GM19395 (cell line): ENCODE data around the gene KLHL4.
"Not testable (repeated sequence)": the region's sequence is repeated elsewhere in the genome, so short reads cannot be mapped to it uniquely, and the experiment has no call there.

Experiments used
- ATAC-seq: cut with Tn5 transposase; IDR thresholded peaks from one replicate; pipeline ENCODE4 v1.9.1; 2021; ENCODE audit warnings: mild to moderate bottlenecking, moderate library complexity; ENCODE audit not compliant: unreplicated experiment

KLHL4 gene

GRCh38 chrX:87517571-87518141, at the start of gene KLHL4:
Gene KLHL4 (plus strand): TSS chrX:87517802. CDS start chrX:87517894, 92 bp downstream.
- ATAC-seq: no peak

- ATAC-seq: no peak
These were observed 48.7 kb upstream of the KLHL4 start for GRCh38 chrX:87468941-87469340.

GRCh38 chrX:87475793-87476192, 41.8 kb upstream of the KLHL4 start:
- no peak for ATAC-seq

GRCh38 chrX:87478703-87479102, 38.9 kb upstream of the KLHL4 start:
- not testable (repeated sequence) for ATAC-seq

GRCh38 chrX:87489071-87489470, 28.5 kb upstream of the KLHL4 start:
- no peak for ATAC-seq

- no peak for ATAC-seq
These were observed 1.8 kb upstream of the KLHL4 start for GRCh38 chrX:87515836-87516235.

- ATAC-seq: no peak
These were observed 883 bp upstream of the KLHL4 start for GRCh38 chrX:87516717-87517121.

- no peak for ATAC-seq
These were observed 902 bp downstream of the KLHL4 start for GRCh38 chrX:87518504-87518903.

- ATAC-seq: no peak
These were observed 8.2 kb downstream of the KLHL4 start for GRCh38 chrX:87525771-87526229.

GRCh38 chrX:87526281-87526680, 8.7 kb downstream of the KLHL4 start:
- ATAC-seq: no peak

- ATAC-seq: no peak
These were observed 10.9 kb downstream of the KLHL4 start for GRCh38 chrX:87528487-87528886.

- no peak for ATAC-seq
These were observed 54.4 kb downstream of the KLHL4 start for GRCh38 chrX:87571964-87572363.

GRCh38 chrX:87572901-87573300, 55.3 kb downstream of the KLHL4 start:
- ATAC-seq: no peak

- no peak for ATAC-seq
These were observed 61.4 kb downstream of the KLHL4 start for GRCh38 chrX:87578978-87579377.

GRCh38 chrX:87580862-87581261, 63.3 kb downstream of the KLHL4 start:
- ATAC-seq: no peak

- no peak for ATAC-seq
These were observed 64.9 kb downstream of the KLHL4 start for GRCh38 chrX:87582453-87582852.

GRCh38 chrX:87583679-87584078, 66.1 kb downstream of the KLHL4 start:
- ATAC-seq: peak; percentile 72

GRCh38 chrX:87616371-87616770, 98.8 kb downstream of the KLHL4 start:
- ATAC-seq: no peak

GRCh38 chrX:87621697-87622096, 104.1 kb downstream of the KLHL4 start:
- no peak for ATAC-seq

- no peak for ATAC-seq
These were observed 109.4 kb downstream of the KLHL4 start for GRCh38 chrX:87626996-87627395.

GRCh38 chrX:87634361-87634760, 116.8 kb downstream of the KLHL4 start:
- ATAC-seq: no peak

GRCh38 chrX:87636533-87636932, 118.9 kb downstream of the KLHL4 start:
- no peak for ATAC-seq

- not testable (repeated sequence) for ATAC-seq
These were observed 123.8 kb downstream of the KLHL4 start for GRCh38 chrX:87641439-87641838.
